ENCODE measurements around the gene TJP2. TPM values are rescaled to one million over a fixed set of nuclear protein-coding genes. Genes with fewer than 3 reads are reported as not detected.

TJP2 gene
- total RNA-seq, 4 donors from 2014 or later: 96.3 to 240 (median 117) TPM

GRCh38 chr9:69197687-69198086, 23.6 kb downstream of the TJP2 start:
- Histone ChIP-seq H3K36me3 (no peaks in the 10 kb centered on the region), H3K27ac (no peak overlapping the region), H3K27me3 (no peaks in the 10 kb centered on the region), H3K9me3 (no peaks in the 10 kb centered on the region), H3K4me1 (peaks cover 20% of the 10 kb centered on the region), H3K4me3 (no peak overlapping the region)
- DNase-seq (ENCODE audit: low spot score in 2 of 2): no peak
- TF ChIP-seq EP300 (IDR thresholded peaks at IDR 0.05): no peak
- no peak for TF ChIP-seq POLR2A (IDR thresholded peaks at IDR 0.05)
- no peak for TF ChIP-seq POLR2AphosphoS5 (IDR thresholded peaks at IDR 0.05)
- TF ChIP-seq CTCF (IDR thresholded peaks at IDR 0.05): no peak
- 81% methylated on average over 4 of the region's 4 CpGs for WGBS

- WGBS: 53% methylated on average over 7 of the region's 7 CpGs
- Histone ChIP-seq H3K27ac (no peak overlapping the region), H3K36me3 (no peaks in the 10 kb centered on the region), H3K4me1 (peaks cover 16% of the 10 kb centered on the region), H3K4me3 (no peak overlapping the region), H3K9me3 (no peaks in the 10 kb centered on the region), H3K27me3 (no peaks in the 10 kb centered on the region)
- DNase-seq (ENCODE audit: low spot score in 2 of 2): no peak
- TF ChIP-seq EP300 (IDR thresholded peaks at IDR 0.05) (no peak), CTCF (IDR thresholded peaks at IDR 0.05) (no peak), POLR2A (IDR thresholded peaks at IDR 0.05) (no peak), POLR2AphosphoS5 (IDR thresholded peaks at IDR 0.05) (no peak)
Observed at GRCh38 chr9:69198521-69199220, 24.6 kb downstream of the TJP2 start.

GRCh38 chr9:69199769-69200470, 25.8 kb downstream of the TJP2 start:
- 59% methylated on average over 9 of the region's 9 CpGs for WGBS
- no peak overlapping the region for H3K27ac ChIP-seq
- no peaks in the 10 kb centered on the region for H3K27me3 ChIP-seq
- no peaks in the 10 kb centered on the region for H3K36me3 ChIP-seq
- H3K9me3 ChIP-seq: no peaks in the 10 kb centered on the region
- no peak overlapping the region for H3K4me3 ChIP-seq
- no peak for TF ChIP-seq CTCF (IDR thresholded peaks at IDR 0.05)
- TF ChIP-seq POLR2AphosphoS5 (IDR thresholded peaks at IDR 0.05): no peak
- no peak for TF ChIP-seq EP300 (IDR thresholded peaks at IDR 0.05)
- TF ChIP-seq POLR2A (IDR thresholded peaks at IDR 0.05): no peak
- DNase-seq (ENCODE audit: low spot score in 2 of 2): no peak
- peaks cover 25% of the 10 kb centered on the region for H3K4me1 ChIP-seq

- no peak for DNase-seq (ENCODE audit: low spot score in 2 of 2)
- Histone ChIP-seq H3K27me3 (no peaks in the 10 kb centered on the region), H3K4me1 (peaks cover 23% of the 10 kb centered on the region), H3K9me3 (no peaks in the 10 kb centered on the region), H3K36me3 (no peaks in the 10 kb centered on the region), H3K4me3 (no peak overlapping the region), H3K27ac (no peak overlapping the region)
- TF ChIP-seq CTCF (IDR thresholded peaks at IDR 0.05) (no peak), POLR2AphosphoS5 (IDR thresholded peaks at IDR 0.05) (no peak)
- 94% methylated on average over 4 of the region's 4 CpGs for whole genome bisulfite sequencing
Observed at GRCh38 chr9:69202556-69202955, 28.5 kb downstream of the TJP2 start.

- Histone ChIP-seq H3K27ac (no peak overlapping the region), H3K27me3 (no peaks in the 10 kb centered on the region), H3K4me3 (no peak overlapping the region), H3K9me3 (no peaks in the 10 kb centered on the region), H3K36me3 (no peaks in the 10 kb centered on the region), H3K4me1 (peaks cover 21% of the 10 kb centered on the region)
- TF ChIP-seq EP300 (IDR thresholded peaks at IDR 0.05) (no peak), CTCF (IDR thresholded peaks at IDR 0.05) (no peak), POLR2A (IDR thresholded peaks at IDR 0.05) (no peak), POLR2AphosphoS5 (IDR thresholded peaks at IDR 0.05) (no peak)
- WGBS: 37% methylated on average over 2 of the region's 2 CpGs
- no peak for DNase-seq (ENCODE audit: low spot score in 2 of 2)
Observed at GRCh38 chr9:69204326-69204725, 30.2 kb downstream of the TJP2 start.

All from suprapubic skin (tissue), 4 donors.